Gastroesophageal sphincter (tissue), 3 donors: ENCODE results near the gene RNF208.

Experiments
- POLR2AphosphoS5 ChIP-seq: sonication (generic); formaldehyde crosslinking; IDR thresholded peaks from one replicate; pipeline ENCODE4 v1.6.1; 2017; ENCODE audit warnings: antibody characterized with exemption
- TF ChIP-seq, protein P1 (sequence below), 4 experiments: fragments of 200-600 bp in 2 of 4; fragments of 450-650 bp in 2 of 4; sonication (generic) in 1 of 4; IDR thresholded peaks; one replicate each; pipeline ENCODE4 v1.5.1; 2017 to 2019; ENCODE audit warnings: antibody characterized with exemption in 4 of 4, mild to moderate bottlenecking in 2 of 4, moderate library complexity in 2 of 4

DNA sequence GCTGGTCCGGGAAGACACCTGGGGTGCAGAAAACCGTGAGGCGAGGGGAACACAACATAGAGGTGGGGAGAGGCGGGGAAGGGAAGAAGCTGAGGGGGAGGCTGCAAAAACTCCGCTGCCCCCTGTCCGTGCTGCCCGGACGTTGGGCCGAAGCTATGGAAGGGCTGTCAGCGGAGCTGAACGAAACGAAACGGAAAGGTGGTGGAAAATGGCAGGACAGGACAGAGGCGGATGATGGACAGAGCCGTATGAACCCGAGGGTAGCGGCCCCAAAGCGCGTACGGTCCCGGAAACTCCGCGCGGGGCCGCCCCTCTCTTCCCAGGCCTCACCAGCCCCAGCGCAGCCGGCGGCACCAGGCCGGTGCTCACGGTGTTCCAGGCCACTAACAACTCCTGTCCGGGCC lies 34.0 kb downstream of the RNF208 start:
- TF ChIP-seq, protein P1, sequence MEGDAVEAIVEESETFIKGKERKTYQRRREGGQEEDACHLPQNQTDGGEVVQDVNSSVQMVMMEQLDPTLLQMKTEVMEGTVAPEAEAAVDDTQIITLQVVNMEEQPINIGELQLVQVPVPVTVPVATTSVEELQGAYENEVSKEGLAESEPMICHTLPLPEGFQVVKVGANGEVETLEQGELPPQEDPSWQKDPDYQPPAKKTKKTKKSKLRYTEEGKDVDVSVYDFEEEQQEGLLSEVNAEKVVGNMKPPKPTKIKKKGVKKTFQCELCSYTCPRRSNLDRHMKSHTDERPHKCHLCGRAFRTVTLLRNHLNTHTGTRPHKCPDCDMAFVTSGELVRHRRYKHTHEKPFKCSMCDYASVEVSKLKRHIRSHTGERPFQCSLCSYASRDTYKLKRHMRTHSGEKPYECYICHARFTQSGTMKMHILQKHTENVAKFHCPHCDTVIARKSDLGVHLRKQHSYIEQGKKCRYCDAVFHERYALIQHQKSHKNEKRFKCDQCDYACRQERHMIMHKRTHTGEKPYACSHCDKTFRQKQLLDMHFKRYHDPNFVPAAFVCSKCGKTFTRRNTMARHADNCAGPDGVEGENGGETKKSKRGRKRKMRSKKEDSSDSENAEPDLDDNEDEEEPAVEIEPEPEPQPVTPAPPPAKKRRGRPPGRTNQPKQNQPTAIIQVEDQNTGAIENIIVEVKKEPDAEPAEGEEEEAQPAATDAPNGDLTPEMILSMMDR (IDR thresholded peaks at IDR 0.05): no peak
- TF ChIP-seq POLR2AphosphoS5: no peak
